Hepatocyte (in vitro differentiated cells): ENCODE data around the gene GUCD1.

Experiments
- EZH2phosphoT487 ChIP-seq: fragments of 200-600 bp; sonication (generic); IDR thresholded peaks from one replicate; pipeline ENCODE4 v1.6.1; 2018; ENCODE audit warnings: antibody characterized with exemption, mild to moderate bottlenecking, low read depth, moderate library complexity; ENCODE audit not compliant: unreplicated experiment, severe bottlenecking
- TF ChIP-seq, protein P1 (sequence below): fragments of 200-600 bp; sonication (generic); IDR thresholded peaks from 2 replicates; pipeline ENCODE4 v1.5.1; 2016; ENCODE audit warnings: antibody characterized with exemption, mild to moderate bottlenecking; ENCODE audit not compliant: poor library complexity

DNA sequence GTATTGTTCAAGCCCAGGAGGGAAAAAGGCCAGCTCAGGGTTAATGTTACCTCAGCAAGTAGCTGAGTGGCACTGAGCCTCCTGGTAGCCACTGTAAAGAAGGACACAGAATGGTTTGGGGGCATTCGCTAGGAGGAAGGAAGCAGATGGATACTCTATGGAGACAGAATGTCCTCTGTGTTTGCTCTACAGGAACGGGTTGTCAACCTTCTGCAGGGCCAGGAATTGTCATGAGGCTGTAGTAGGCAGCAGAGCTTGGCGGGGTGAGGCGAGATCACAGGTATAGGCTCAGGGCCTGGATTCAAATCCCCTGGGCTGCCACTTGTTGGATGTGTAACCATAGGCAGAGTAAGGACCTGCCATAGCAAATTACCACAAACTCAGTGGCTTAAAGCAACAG is 40.9 kb upstream of the GUCD1 start:
- TF ChIP-seq, protein P1, sequence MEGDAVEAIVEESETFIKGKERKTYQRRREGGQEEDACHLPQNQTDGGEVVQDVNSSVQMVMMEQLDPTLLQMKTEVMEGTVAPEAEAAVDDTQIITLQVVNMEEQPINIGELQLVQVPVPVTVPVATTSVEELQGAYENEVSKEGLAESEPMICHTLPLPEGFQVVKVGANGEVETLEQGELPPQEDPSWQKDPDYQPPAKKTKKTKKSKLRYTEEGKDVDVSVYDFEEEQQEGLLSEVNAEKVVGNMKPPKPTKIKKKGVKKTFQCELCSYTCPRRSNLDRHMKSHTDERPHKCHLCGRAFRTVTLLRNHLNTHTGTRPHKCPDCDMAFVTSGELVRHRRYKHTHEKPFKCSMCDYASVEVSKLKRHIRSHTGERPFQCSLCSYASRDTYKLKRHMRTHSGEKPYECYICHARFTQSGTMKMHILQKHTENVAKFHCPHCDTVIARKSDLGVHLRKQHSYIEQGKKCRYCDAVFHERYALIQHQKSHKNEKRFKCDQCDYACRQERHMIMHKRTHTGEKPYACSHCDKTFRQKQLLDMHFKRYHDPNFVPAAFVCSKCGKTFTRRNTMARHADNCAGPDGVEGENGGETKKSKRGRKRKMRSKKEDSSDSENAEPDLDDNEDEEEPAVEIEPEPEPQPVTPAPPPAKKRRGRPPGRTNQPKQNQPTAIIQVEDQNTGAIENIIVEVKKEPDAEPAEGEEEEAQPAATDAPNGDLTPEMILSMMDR, result no peak
- TF ChIP-seq EZH2phosphoT487, result no peak
